KG1 (cell line): ENCODE results near the gene GPR155.
A peak's percentile ranks its signal among the peaks of the same experiment; 100 is the strongest.

Experiments
- DNase-seq: peaks from one replicate; lab custom pipeline; 2025; lab: John Stamatoyannopoulos, UW

Gene GPR155

GRCh38 chr2:174486563-174487107 lies at the start of gene GPR155:
TSS of gene GPR155 (minus strand) at chr2:174487029. CDS start at chr2:174481956, 5,073 bp downstream.
- DNase-seq, result peak; percentile 47

- no peak for DNase-seq
These were observed 49.2 kb upstream of the GPR155 start for GRCh38 chr2:174535757-174536703.

- no peak for DNase-seq
These were observed 48.3 kb upstream of the GPR155 start for GRCh38 chr2:174535083-174535482.

GRCh38 chr2:174529916-174530315 lies 43.1 kb upstream of the GPR155 start:
- no peak for DNase-seq

GRCh38 chr2:174527959-174528358 lies 41.1 kb upstream of the GPR155 start:
- DNase-seq, result no peak

- DNase-seq, result no peak
These were observed 40.4 kb upstream of the GPR155 start for GRCh38 chr2:174527101-174527721.

GRCh38 chr2:174524527-174524926 lies 37.7 kb upstream of the GPR155 start:
- no peak for DNase-seq

- DNase-seq, result no peak
These were observed 35.7 kb upstream of the GPR155 start for GRCh38 chr2:174522553-174522952.

- DNase-seq, result no peak
These were observed 31.6 kb upstream of the GPR155 start for GRCh38 chr2:174518395-174518794.

- DNase-seq, result no peak
These were observed 29.9 kb upstream of the GPR155 start for GRCh38 chr2:174516501-174517378.

- DNase-seq, result no peak
These were observed 25.5 kb upstream of the GPR155 start for GRCh38 chr2:174512345-174512744.

GRCh38 chr2:174511580-174512260 lies 24.9 kb upstream of the GPR155 start:
- DNase-seq, result no peak

- no peak for DNase-seq
These were observed 23.9 kb upstream of the GPR155 start for GRCh38 chr2:174510583-174511189.

GRCh38 chr2:174503161-174503809 lies 16.5 kb upstream of the GPR155 start:
- DNase-seq, result no peak

- DNase-seq, result no peak
These were observed 12.5 kb upstream of the GPR155 start for GRCh38 chr2:174499371-174499770.

GRCh38 chr2:174495365-174496012 lies 8.7 kb upstream of the GPR155 start:
- DNase-seq, result no peak

GRCh38 chr2:174493549-174494331 lies 6.9 kb upstream of the GPR155 start:
- no peak for DNase-seq

- peak; percentile 20 for DNase-seq
These were observed 6.2 kb upstream of the GPR155 start for GRCh38 chr2:174492963-174493431.

- no peak for DNase-seq
These were observed 5.1 kb upstream of the GPR155 start for GRCh38 chr2:174491947-174492346.
